Adrenal gland (tissue), 12 donors: ENCODE measurements around the gene BATF. TPM values are rescaled to one million over a fixed set of nuclear protein-coding genes. Genes with fewer than 3 reads are reported as not detected.

Experiments used
- DNase-seq, 7 donors: peaks; one replicate each; pipeline ENCODE4 v3.0.0-alpha.2; 2019 to 2020
- H3K27ac ChIP-seq, 5 donors: fragments of 200-600 bp; sonication (generic) in 4 of 5; 1 replicate in 3 of 5; 2 replicates in 2 of 5; pipeline versions ENCODE4 v1.5.1 to v1.8.0; 2016 to 2020; ENCODE audit warnings: mild to moderate bottlenecking in 1 of 5
- H3K27me3 ChIP-seq: fragments of 200-600 bp; 2 replicates; pipeline ENCODE4 v1.8.0; 2021
- H3K36me3 ChIP-seq, 2 donors: fragments of 200-600 bp; replicated peaks in 1 of 2; 1 replicate in 1 of 2; 2 replicates in 1 of 2; pipeline versions ENCODE4 v1.5.1 to v1.8.0; 2018 to 2022
- H3K4me1 ChIP-seq, 2 donors: fragments of 200-600 bp; replicated peaks in 1 of 2; 1 replicate in 1 of 2; 2 replicates in 1 of 2; pipeline versions ENCODE4 v1.5.1 to v1.8.0; 2018 to 2021
- H3K4me3 ChIP-seq, 4 donors: fragments of 200-600 bp; sonication (generic) in 3 of 4; one replicate each; pipeline ENCODE4 v1.5.1; 2016 to 2018
- H3K9me3 ChIP-seq, 3 donors: fragments of 200-600 bp; sonication (generic) in 1 of 3; replicated peaks in 1 of 3; 1 replicate in 2 of 3; 2 replicates in 1 of 3; pipeline versions ENCODE4 v1.5.1 to v1.8.0; 2016 to 2021
- CTCF ChIP-seq, 6 experiments: fragments of 450-650 bp in 4 of 6; fragments of 200-600 bp in 2 of 6; sonication (generic) in 1 of 6; IDR thresholded peaks; 1 replicate in 5 of 6; 2 replicates in 1 of 6; pipeline versions ENCODE4 v1.5.1 to v1.8.0; 2016 to 2021; ENCODE audit warnings: antibody characterized with exemption in 6 of 6, mild to moderate bottlenecking in 2 of 6, moderate library complexity in 1 of 6
- POLR2A ChIP-seq, 2 donors: fragments of 450-650 bp; IDR thresholded peaks; one replicate each; pipeline ENCODE4 v1.6.1; 2017; ENCODE audit warnings: antibody characterized with exemption in 2 of 2, mild to moderate bottlenecking in 2 of 2, moderate library complexity in 1 of 2
- WGBS, 4 donors: extraction: QIAGEN DNeasy Blood & Tissue Kit in 2 of 4; methylation state at CpG; one replicate each; pipeline versions ENCODE4 v1.1.5 to v1.1.7; 2013 to 2017; 5-methylcytosine and 5-hydroxymethylcytosine counted together
- intact Hi-C, 2 donors: fragments of 100-400 bp; cut with DNase I; formaldehyde crosslinking; loops; one replicate each; pipeline versions ENCODE4 v1.14.1 to v1.15.0; 2022 to 2023
- polyA plus RNA-seq, 3 donors: library from polyadenylated mRNA; stranded (reverse); fragments of 200-250 nt in 2 of 3; fragments of 350-450 nt in 1 of 3; fragmentation: Illumina TruSeq in 1 of 3; extraction: RNeasy Lipid Tissue Mini Kit (QIAGEN cat#74804) in 1 of 3; gene quantifications; one replicate each; pipeline ENCODE4 v1.2.3, GENCODE V29; 2013 to 2014
- total RNA-seq, 9 donors: library from RNA; depleted of rRNA in 4 of 9; stranded (reverse); fragments of >200 nt in 4 of 9; fragments of 120-200 nt in 1 of 9; fragmentation: NEBNext Ultra II Directional in 1 of 9; extraction: Animal tissue kit (Norgen Biotek cat#: 25700) in 1 of 9; gene quantifications; one replicate each; pipeline versions ENCODE4 v1.1.0 to v1.2.4, GENCODE V29; 2013 to 2023
- donor health status: healthy with polysubstance abuse.
- donor health status: Bipolar disorder and iron deficiency.
- donor health status: DM: yes; HTN: yes; CAD: no.
- donor health status: DM: no; HTN: no; CAD: no.
- donor health status: DM: no; HTN: no; CAD: no.
- donor health status: DM: yes; HTN: yes; CAD: no.

The BATF gene
- total and polyA plus RNA-seq, 12 donors: 0.64 to 11.4 (median 2.8) TPM

GRCh38 chr14:75578786-75579337 lies 56.6 kb downstream of the BATF start:
- Histone ChIP-seq H3K27ac (peak overlapping the region in 4 of 5 donors; percentile 72 to 90 (median 82)), H3K36me3 (no peaks in the 10 kb centered on the region), H3K9me3 (no peaks in the 10 kb centered on the region), H3K4me1 (peaks cover 6 to 18% of the 10 kb centered on the region in 2 donors), H3K4me3 (peak overlapping the region; percentile 16 to 57 (median 50)), H3K27me3 (no peaks in the 10 kb centered on the region)
- intact Hi-C loops: loop anchor here (2.0 to 5.0 kb wide), 2 partner anchors 73 to 74 kb away; no protein-coding TSS in a partner anchor
- TF ChIP-seq POLR2A (IDR thresholded peaks at IDR 0.05) (no peak), CTCF (IDR thresholded peaks at IDR 0.05) (peak in 5 of 6 experiments; percentile 40 to 58 (median 41))
- WGBS, 4 donors: 16 to 28% (median 22%) methylated on average over 8 to 21 of the region's 21 CpGs
- peak in 3 of 7 donors; percentile 63 to 80 (median 68) for DNase-seq

GRCh38 chr14:75579338-75579864 lies 57.1 kb downstream of the BATF start:
- DNase-seq: peak in 5 of 7 donors; percentile 29 to 41 (median 33)
- Histone ChIP-seq H3K4me1 (peaks cover 6 to 18% of the 10 kb centered on the region in 2 donors), H3K4me3 (peak overlapping the region; percentile 16 to 57 (median 50)), H3K27ac (peak overlapping the region in 4 of 5 donors; percentile 72 to 90 (median 82)), H3K9me3 (no peaks in the 10 kb centered on the region), H3K27me3 (no peaks in the 10 kb centered on the region), H3K36me3 (no peaks in the 10 kb centered on the region)
- TF ChIP-seq CTCF (IDR thresholded peaks at IDR 0.05) (no peak), POLR2A (IDR thresholded peaks at IDR 0.05) (no peak)
- intact Hi-C loops: loop anchor here (2.0 to 5.0 kb wide), 2 partner anchors 73 kb away; no protein-coding TSS in a partner anchor
- WGBS, 4 donors: 66 to 79% (median 69%) methylated on average over 8 to 13 of the region's 13 CpGs

- H3K27me3 ChIP-seq: no peaks in the 10 kb centered on the region
- peak in 6 of 7 donors; percentile 40 to 62 (median 48) for DNase-seq
- H3K27ac ChIP-seq: peak overlapping the region; percentile 20 to 90 (median 74)
- intact Hi-C loops: loop anchor here (2.0 to 10.0 kb wide), 3 partner anchors 55 to 73 kb away; no protein-coding TSS in a partner anchor
- H3K4me3 ChIP-seq: peak overlapping the region in 3 of 4 donors; percentile 44 to 57 (median 56)
- TF ChIP-seq CTCF (IDR thresholded peaks at IDR 0.05) (no peak), POLR2A (IDR thresholded peaks at IDR 0.05) (no peak)
- 56 to 75% (median 67%) methylated on average over 3 of the region's 3 CpGs for WGBS, 4 donors
- H3K36me3 ChIP-seq: no peaks in the 10 kb centered on the region
- H3K9me3 ChIP-seq: no peaks in the 10 kb centered on the region
- peaks cover 6 to 18% of the 10 kb centered on the region in 2 donors for H3K4me1 ChIP-seq
Measured at GRCh38 chr14:75579882-75580281, 57.6 kb downstream of the BATF start.

GRCh38 chr14:75587388-75587787 lies 65.1 kb downstream of the BATF start:
- no peak for DNase-seq
- no peak overlapping the region for H3K27ac ChIP-seq
- TF ChIP-seq POLR2A (IDR thresholded peaks at IDR 0.05) (no peak), CTCF (IDR thresholded peaks at IDR 0.05) (no peak)
- intact Hi-C loops: loop anchor here in 1 of 2 donors (10.0 kb wide), 1 partner anchor 47 kb away; no protein-coding TSS in a partner anchor
- H3K9me3 ChIP-seq: no peaks in the 10 kb centered on the region
- no peaks in the 10 kb centered on the region for H3K27me3 ChIP-seq
- no peak overlapping the region for H3K4me3 ChIP-seq
- peaks cover 11 to 27% of the 10 kb centered on the region in 2 donors for H3K4me1 ChIP-seq
- no peaks in the 10 kb centered on the region for H3K36me3 ChIP-seq
